Mucosa of descending colon (tissue), 3 donors: ENCODE measurements around the gene CYP19A1. TPM values are rescaled to one million over a fixed set of nuclear protein-coding genes. Genes with fewer than 3 reads are reported as not detected.

Source experiments
- ATAC-seq: fragments of 200-7000 bp; cut with Tn5 transposase; one replicate; pipeline ENCODE4 v1.9.1; 2020; ENCODE audit warnings: mild to moderate bottlenecking, moderate library complexity
- DNase-seq, 3 donors: peaks; one replicate each; pipeline ENCODE4 v3.0.0-alpha.2; 2020
- H3K36me3 ChIP-seq: fragments of 200-600 bp; one replicate; pipeline ENCODE4 v1.8.0; 2021; ENCODE audit warnings: low read depth, mild to moderate bottlenecking
- H3K4me1 ChIP-seq: fragments of 200-600 bp; one replicate; pipeline ENCODE4 v1.8.0; 2021; ENCODE audit warnings: low read depth, mild to moderate bottlenecking
- H3K4me3 ChIP-seq: fragments of 200-600 bp; one replicate; pipeline ENCODE4 v1.8.0; 2021; ENCODE audit warnings: mild to moderate bottlenecking
- H3K9me3 ChIP-seq: fragments of 200-600 bp; one replicate; pipeline ENCODE4 v1.8.0; 2021; ENCODE audit warnings: mild to moderate bottlenecking
- intact Hi-C, 2 donors: fragments of 100-400 bp; cut with DNase I in 1 of 2; cut with micrococcal nuclease in 1 of 2; formaldehyde crosslinking; loops; one replicate each; pipeline versions ENCODE4 v1.11.0 to v1.11.1; 2022; cut with DNase I, micrococcal nuclease
- total RNA-seq, 3 donors: library from RNA; stranded (reverse); fragmentation: NEBNext Ultra II Directional in 2 of 3; extraction: Animal tissue kit (Norgen Biotek cat#: 25700) in 2 of 3; gene quantifications; one replicate each; pipeline versions ENCODE4 v1.2.1 to v1.2.4, GENCODE V29; 2021 to 2023
- TF ChIP-seq, protein P1 (sequence below): fragments of 200-600 bp; IDR thresholded peaks from one replicate; pipeline ENCODE4 v1.8.0; 2022; ENCODE audit warnings: antibody characterized with exemption, mild to moderate bottlenecking
- donor health status: DM: no; HTN: no; CAD: no; lungs with moderate emphysema.
- donor health status: DM: no; HTN: no; CAD: no.
- donor health status: DM: no; HTN: yes; CAD: no.

Gene CYP19A1
- total RNA-seq, 3 donors from 2014 or later = 0.06 to 0.63 (median 0.23) TPM

- Histone ChIP-seq H3K9me3 (no peaks in the 10 kb centered on the region), H3K36me3 (no peaks in the 10 kb centered on the region), H3K4me3 (no peak overlapping the region), H3K4me1 (no peaks in the 10 kb centered on the region)
- no peak for ATAC-seq
- intact Hi-C loops = no loop called here
- TF ChIP-seq, protein P1, sequence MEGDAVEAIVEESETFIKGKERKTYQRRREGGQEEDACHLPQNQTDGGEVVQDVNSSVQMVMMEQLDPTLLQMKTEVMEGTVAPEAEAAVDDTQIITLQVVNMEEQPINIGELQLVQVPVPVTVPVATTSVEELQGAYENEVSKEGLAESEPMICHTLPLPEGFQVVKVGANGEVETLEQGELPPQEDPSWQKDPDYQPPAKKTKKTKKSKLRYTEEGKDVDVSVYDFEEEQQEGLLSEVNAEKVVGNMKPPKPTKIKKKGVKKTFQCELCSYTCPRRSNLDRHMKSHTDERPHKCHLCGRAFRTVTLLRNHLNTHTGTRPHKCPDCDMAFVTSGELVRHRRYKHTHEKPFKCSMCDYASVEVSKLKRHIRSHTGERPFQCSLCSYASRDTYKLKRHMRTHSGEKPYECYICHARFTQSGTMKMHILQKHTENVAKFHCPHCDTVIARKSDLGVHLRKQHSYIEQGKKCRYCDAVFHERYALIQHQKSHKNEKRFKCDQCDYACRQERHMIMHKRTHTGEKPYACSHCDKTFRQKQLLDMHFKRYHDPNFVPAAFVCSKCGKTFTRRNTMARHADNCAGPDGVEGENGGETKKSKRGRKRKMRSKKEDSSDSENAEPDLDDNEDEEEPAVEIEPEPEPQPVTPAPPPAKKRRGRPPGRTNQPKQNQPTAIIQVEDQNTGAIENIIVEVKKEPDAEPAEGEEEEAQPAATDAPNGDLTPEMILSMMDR = no peak
- no peak for DNase-seq
Measured at GRCh38 chr15:51212909-51213308, 125.5 kb downstream of the CYP19A1 start.

DNA sequence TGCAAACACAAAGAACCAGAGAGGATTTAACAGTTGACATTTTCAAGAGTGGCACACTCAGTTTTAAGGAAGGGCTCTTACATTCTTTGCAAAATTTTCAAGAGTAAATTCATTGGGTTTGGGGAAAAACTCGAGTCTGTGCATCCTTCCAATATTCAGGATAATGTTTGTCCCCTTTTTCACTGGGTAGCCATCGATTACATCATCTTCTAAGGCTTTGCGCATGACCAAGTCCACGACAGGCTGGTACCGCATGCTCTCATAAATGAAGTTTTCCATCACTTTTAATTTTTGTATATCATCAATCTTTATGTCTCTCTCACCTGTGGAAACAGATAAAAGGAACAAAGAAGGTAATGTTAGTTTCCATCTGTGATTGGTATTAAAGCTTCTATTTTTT lies 126.2 kb downstream of the CYP19A1 start:
- DNase-seq = no peak
- Histone ChIP-seq H3K36me3 (no peaks in the 10 kb centered on the region), H3K9me3 (no peaks in the 10 kb centered on the region), H3K4me3 (no peak overlapping the region), H3K4me1 (no peaks in the 10 kb centered on the region)
- intact Hi-C loops = no loop called here
- TF ChIP-seq, protein P1 = no peak
- ATAC-seq = no peak

- H3K4me1 ChIP-seq = no peaks in the 10 kb centered on the region
- H3K4me3 ChIP-seq = no peak overlapping the region
- peak; percentile 53 for ATAC-seq
- intact Hi-C loops = no loop called here
- DNase-seq = no peak
- TF ChIP-seq, protein P1 = no peak
- no peaks in the 10 kb centered on the region for H3K9me3 ChIP-seq
- H3K36me3 ChIP-seq = no peaks in the 10 kb centered on the region
Measured at GRCh38 chr15:51205050-51205975, 133.1 kb downstream of the CYP19A1 start.

DNA sequence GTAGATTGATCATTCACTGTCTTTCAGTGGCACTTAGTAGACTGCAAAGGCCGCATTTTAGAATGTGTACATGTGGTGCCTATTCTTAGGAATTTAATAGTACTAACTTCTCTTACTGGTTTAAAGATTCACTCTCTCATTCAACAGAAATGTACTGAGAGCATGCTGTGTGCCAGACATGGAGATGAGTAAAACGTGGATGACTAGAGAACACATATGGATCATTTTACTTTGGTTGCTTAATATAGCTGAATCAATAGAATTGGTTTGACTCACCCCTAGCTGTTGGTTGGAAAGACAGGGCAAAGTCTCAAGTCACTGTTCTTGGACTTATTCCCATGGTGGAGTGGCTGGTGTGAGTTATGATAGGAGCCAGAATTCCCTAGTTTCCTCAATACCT lies 134.6 kb downstream of the CYP19A1 start:
- DNase-seq (no peak), ATAC-seq (peak; percentile 59)
- H3K9me3 ChIP-seq = no peaks in the 10 kb centered on the region
- TF ChIP-seq, protein P1 = no peak
- intact Hi-C loops = no loop called here
- no peaks in the 10 kb centered on the region for H3K4me1 ChIP-seq
- H3K4me3 ChIP-seq = no peak overlapping the region
- H3K36me3 ChIP-seq = no peaks in the 10 kb centered on the region

DNA sequence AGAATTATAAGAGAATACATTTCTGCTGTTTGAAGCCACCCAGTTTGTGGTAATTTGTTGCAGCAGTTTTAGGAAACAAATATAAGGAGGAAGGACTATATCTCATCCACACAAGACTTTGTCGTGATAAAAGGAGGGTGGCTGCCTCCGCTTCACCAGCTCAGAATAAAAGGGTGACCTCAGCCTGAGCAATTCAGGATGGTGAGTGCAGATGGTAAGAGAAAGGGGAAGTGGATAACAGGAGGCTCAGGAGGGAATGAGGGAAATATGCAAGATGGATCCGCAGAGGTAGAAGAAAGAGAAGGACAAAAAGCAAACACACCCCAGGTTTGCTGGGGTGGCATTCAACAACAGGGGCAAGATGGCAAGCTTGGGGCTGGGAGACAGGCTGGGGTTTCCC lies 135.6 kb downstream of the CYP19A1 start:
- TF ChIP-seq, protein P1 = no peak
- H3K4me3 ChIP-seq = no peak overlapping the region
- no peaks in the 10 kb centered on the region for H3K9me3 ChIP-seq
- ATAC-seq = no peak
- intact Hi-C loops = no loop called here
- no peaks in the 10 kb centered on the region for H3K4me1 ChIP-seq
- no peak for DNase-seq
- H3K36me3 ChIP-seq = no peaks in the 10 kb centered on the region
